Caco-2 (cell line): ENCODE data around the gene COPB1. TPM values are rescaled to one million over a fixed set of nuclear protein-coding genes. Genes with fewer than 3 reads are reported as not detected.

ENCODE experiments used
- BruUV-seq: library from RNA; stranded (reverse); fragments of 400-500 nt; replicated peaks from 2 replicates; lab custom pipeline; 2021; lab: Mats Ljungman, UMichigan
- CTCF ChIA-PET: fragments of 300-600 bp; sonication (Branson Sonifier 250); formaldehyde crosslinking; loops from one replicate; lab custom pipeline; 2022; ENCODE audit warnings: antibody characterized with exemption; lab: Charles Lee
- POLR2A ChIA-PET: fragments of 300-600 bp; sonication (Branson Sonifier 250); formaldehyde crosslinking; loops from one replicate; lab custom pipeline; 2022; ENCODE audit warnings: antibody characterized with exemption; lab: Charles Lee
- DNase-seq, 2 experiments: peaks; one replicate each; pipeline versions ENCODE4 v3.0.0 to v3.0.0-alpha.2; 2020 to 2022
- H3K27me3 ChIP-seq: replicated peaks from 2 replicates; pipeline ENCODE4 v1.6.0; 2011; ENCODE audit warnings: low read length; ENCODE audit not compliant: control insufficient read depth, insufficient read depth
- H3K36me3 ChIP-seq: 2 replicates; pipeline ENCODE4 v1.5.1; 2011; ENCODE audit warnings: low read length; ENCODE audit not compliant: control insufficient read depth, insufficient read depth
- H3K4me1 ChIP-seq: fragments of 250-450 bp; sonication (Bioruptor Pico); 2 replicates; pipeline ENCODE4 v1.5.1; 2020; ENCODE audit warnings: mild to moderate bottlenecking
- H3K4me3 ChIP-seq: 2 replicates; pipeline ENCODE4 v1.5.1; 2011; ENCODE audit warnings: low read depth, mild to moderate bottlenecking, control low read depth, low read length
- H3K9me3 ChIP-seq: fragments of 250-450 bp; sonication (Bioruptor Pico); 2 replicates; pipeline ENCODE4 v1.5.1; 2020; ENCODE audit warnings: mild to moderate bottlenecking, moderate library complexity
- H3K27ac Mint-ChIP-seq: one replicate; pipeline ENCODE4 v1.8.0; 2022; ENCODE audit warnings: mixed read lengths; ENCODE audit not compliant: unreplicated experiment
- H3K27me3 Mint-ChIP-seq: one replicate; pipeline ENCODE4 v1.8.0; 2022; ENCODE audit warnings: mixed read lengths; ENCODE audit not compliant: insufficient read depth, unreplicated experiment
- H3K36me3 Mint-ChIP-seq: one replicate; pipeline ENCODE4 v1.8.0; 2022; ENCODE audit warnings: mild to moderate bottlenecking, mixed read lengths; ENCODE audit not compliant: insufficient read depth, unreplicated experiment
- H3K4me1 Mint-ChIP-seq: one replicate; pipeline ENCODE4 v1.8.0; 2022; ENCODE audit warnings: low read depth, mixed read lengths; ENCODE audit not compliant: unreplicated experiment
- H3K4me3 Mint-ChIP-seq: one replicate; pipeline ENCODE4 v1.8.0; 2022; ENCODE audit warnings: mild to moderate bottlenecking, moderate library complexity, mixed read lengths; ENCODE audit not compliant: unreplicated experiment
- H3K9me3 Mint-ChIP-seq: one replicate; pipeline ENCODE4 v1.8.0; 2022; ENCODE audit warnings: mixed read lengths; ENCODE audit not compliant: unreplicated experiment
- intact Hi-C: fragments of 100-400 bp; cut with micrococcal nuclease; formaldehyde crosslinking; loops from one replicate; pipeline ENCODE4 v1.10.0; 2022; ENCODE audit not compliant: unreplicated experiment
- total RNA-seq: library from RNA; stranded (reverse); gene quantifications from 2 replicates; pipeline ENCODE4 v1.2.3, GENCODE V29; 2022
- TF ChIP-seq, protein P1 (sequence below), 2 experiments: fragments of 200-600 bp in 1 of 2; IDR thresholded peaks; 1 replicate in 1 of 2; 2 replicates in 1 of 2; pipeline versions ENCODE4 v1.5.1 to v1.8.0; 2011 to 2022; ENCODE audit warnings: antibody characterized with exemption in 1 of 2, control low read depth in 1 of 2, inconsistent platforms in 1 of 2, low read depth in 1 of 2, low read length in 1 of 2, mild to moderate bottlenecking in 1 of 2, moderate library complexity in 1 of 2; ENCODE audit not compliant: insufficient read depth in 1 of 2, severe bottlenecking in 1 of 2, unreplicated experiment in 1 of 2

Gene COPB1
- total RNA-seq, 1 experiment from 2014 or later: 125 TPM

DNA sequence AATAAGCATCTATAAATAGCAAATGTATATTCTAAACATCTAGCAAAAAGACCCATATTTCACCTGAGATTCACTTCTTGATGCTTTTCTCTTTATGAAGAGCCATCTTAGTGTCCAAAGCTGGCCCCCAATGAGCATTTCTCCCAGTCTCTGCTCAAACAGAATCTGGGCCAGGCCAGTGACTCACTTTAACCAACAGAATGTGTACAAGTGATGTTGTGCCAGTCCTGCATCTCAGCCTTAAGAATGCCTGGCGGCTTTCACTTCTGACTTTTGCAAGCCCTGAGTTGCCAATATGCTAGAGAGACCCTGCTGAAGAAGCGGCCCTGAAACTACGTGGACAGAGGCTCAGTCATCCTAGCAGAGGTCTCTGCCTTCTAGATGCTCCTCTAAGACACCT lies 6.9 kb upstream of the COPB1 start:
- TF ChIP-seq, protein P1, sequence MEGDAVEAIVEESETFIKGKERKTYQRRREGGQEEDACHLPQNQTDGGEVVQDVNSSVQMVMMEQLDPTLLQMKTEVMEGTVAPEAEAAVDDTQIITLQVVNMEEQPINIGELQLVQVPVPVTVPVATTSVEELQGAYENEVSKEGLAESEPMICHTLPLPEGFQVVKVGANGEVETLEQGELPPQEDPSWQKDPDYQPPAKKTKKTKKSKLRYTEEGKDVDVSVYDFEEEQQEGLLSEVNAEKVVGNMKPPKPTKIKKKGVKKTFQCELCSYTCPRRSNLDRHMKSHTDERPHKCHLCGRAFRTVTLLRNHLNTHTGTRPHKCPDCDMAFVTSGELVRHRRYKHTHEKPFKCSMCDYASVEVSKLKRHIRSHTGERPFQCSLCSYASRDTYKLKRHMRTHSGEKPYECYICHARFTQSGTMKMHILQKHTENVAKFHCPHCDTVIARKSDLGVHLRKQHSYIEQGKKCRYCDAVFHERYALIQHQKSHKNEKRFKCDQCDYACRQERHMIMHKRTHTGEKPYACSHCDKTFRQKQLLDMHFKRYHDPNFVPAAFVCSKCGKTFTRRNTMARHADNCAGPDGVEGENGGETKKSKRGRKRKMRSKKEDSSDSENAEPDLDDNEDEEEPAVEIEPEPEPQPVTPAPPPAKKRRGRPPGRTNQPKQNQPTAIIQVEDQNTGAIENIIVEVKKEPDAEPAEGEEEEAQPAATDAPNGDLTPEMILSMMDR (IDR thresholded peaks at IDR 0.05; ENCODE audit: insufficient read depth in 1 of 2, low read depth in 1 of 2, low read length in 1 of 2, severe bottlenecking in 1 of 2, unreplicated experiment in 1 of 2): no peak
- Histone ChIP-seq H3K4me3 (no peak overlapping the region), H3K4me1 (no peaks in the 10 kb centered on the region), H3K9me3 (no peaks in the 10 kb centered on the region), H3K36me3 (peaks cover 5% of the 10 kb centered on the region; the same call in 1 of the 2 replicates), H3K27me3 (no peaks in the 10 kb centered on the region)
- Mint-ChIP-seq H3K27ac (no peak overlapping the region), H3K4me3 (no peak overlapping the region), H3K27me3 (no peaks in the 10 kb centered on the region), H3K4me1 (no peaks in the 10 kb centered on the region), H3K36me3 (peaks cover 84% of the 10 kb centered on the region), H3K9me3 (no peaks in the 10 kb centered on the region)
- intact Hi-C loops: no loop called here
- POLR2A ChIA-PET: no interaction called here
- no TSS peak for BruUV-seq
- CTCF ChIA-PET: no interaction called here
- no peak for DNase-seq

DNA sequence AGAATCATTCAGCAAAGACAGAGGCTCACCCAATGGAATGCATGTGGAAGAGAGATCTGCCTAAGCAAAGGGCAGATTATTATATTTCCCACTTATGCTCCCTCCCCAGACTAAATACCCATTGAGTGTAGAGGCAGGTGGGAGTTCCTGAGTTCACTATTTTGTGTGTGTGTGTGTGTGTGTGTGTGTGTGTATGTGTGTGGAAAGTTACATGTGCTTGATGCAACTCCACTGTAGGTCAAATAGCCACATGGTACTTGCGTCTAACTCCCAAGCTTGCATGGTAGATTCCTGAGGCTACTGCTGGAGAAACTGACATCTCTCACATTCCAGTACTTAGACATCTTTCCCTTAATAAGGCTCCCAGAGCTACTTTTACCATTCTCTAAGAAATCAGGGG lies 3.4 kb upstream of the COPB1 start:
- Mint-ChIP-seq H3K27ac (no peak overlapping the region), H3K9me3 (no peaks in the 10 kb centered on the region), H3K36me3 (peaks cover 66% of the 10 kb centered on the region), H3K4me1 (peaks cover 6% of the 10 kb centered on the region), H3K27me3 (no peaks in the 10 kb centered on the region), H3K4me3 (no peak overlapping the region)
- H3K36me3 ChIP-seq: peaks cover 2% of the 10 kb centered on the region; the same call in 1 of the 2 replicates
- TF ChIP-seq, protein P1 (IDR thresholded peaks at IDR 0.05; ENCODE audit: insufficient read depth in 1 of 2, low read depth in 1 of 2, low read length in 1 of 2, severe bottlenecking in 1 of 2, unreplicated experiment in 1 of 2): no peak
- ChIA-PET CTCF (no interaction called here), POLR2A (no interaction called here)
- BruUV-seq: no TSS peak
- intact Hi-C loops: no loop called here
- no peak for DNase-seq
- peaks cover 10% of the 10 kb centered on the region; the same call in 1 of the 2 replicates for H3K4me1 ChIP-seq
- H3K27me3 ChIP-seq: no peaks in the 10 kb centered on the region
- H3K9me3 ChIP-seq: no peaks in the 10 kb centered on the region
- H3K4me3 ChIP-seq: no peak overlapping the region

DNA sequence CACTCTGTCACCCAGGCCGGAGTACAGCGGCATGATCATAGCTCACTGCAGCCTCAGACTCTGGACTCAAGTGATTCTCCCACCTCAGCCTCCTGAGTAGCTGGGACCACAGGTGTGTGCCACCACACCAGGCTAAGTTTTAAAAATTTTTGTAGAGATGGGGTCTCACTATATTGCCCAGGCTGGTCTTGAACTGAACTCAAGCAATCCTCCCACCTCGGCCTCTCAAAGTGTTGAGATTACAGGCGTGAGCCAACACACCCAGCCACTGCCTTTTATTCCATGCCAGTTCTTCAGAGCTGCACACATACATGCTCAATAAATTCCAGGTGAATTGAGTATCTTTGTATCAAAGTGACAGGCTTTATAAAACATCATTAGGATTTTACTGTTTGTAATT lies 2.4 kb upstream of the COPB1 start:
- H3K4me3 Mint-ChIP-seq: no peak overlapping the region
- Histone ChIP-seq H3K27me3 (no peaks in the 10 kb centered on the region), H3K4me3 (no peak overlapping the region), H3K36me3 (peaks cover 2% of the 10 kb centered on the region; the same call in 1 of the 2 replicates), H3K4me1 (peaks cover 12% of the 10 kb centered on the region; the same call in 1 of the 2 replicates), H3K9me3 (no peaks in the 10 kb centered on the region)
- DNase-seq: no peak
- intact Hi-C loops: no loop called here
- H3K9me3 Mint-ChIP-seq: no peaks in the 10 kb centered on the region
- TF ChIP-seq, protein P1 (IDR thresholded peaks at IDR 0.05; ENCODE audit: insufficient read depth in 1 of 2, low read depth in 1 of 2, low read length in 1 of 2, severe bottlenecking in 1 of 2, unreplicated experiment in 1 of 2): no peak
- ChIA-PET POLR2A (no interaction called here), CTCF (no interaction called here)
- BruUV-seq: no TSS peak
- H3K4me1 Mint-ChIP-seq: peaks cover 12% of the 10 kb centered on the region
- H3K27ac Mint-ChIP-seq: no peak overlapping the region
- H3K36me3 Mint-ChIP-seq: peaks cover 66% of the 10 kb centered on the region
- H3K27me3 Mint-ChIP-seq: no peaks in the 10 kb centered on the region
